Suprapubic skin (tissue), 4 donors: ENCODE data around the gene ALDOC. TPM values are rescaled to one million over a fixed set of nuclear protein-coding genes. Genes with fewer than 3 reads are reported as not detected.
"Not testable (repeated sequence)": the region's sequence is repeated elsewhere in the genome, so short reads cannot be mapped to it uniquely, and the experiment has no call there.

Experiments used
- DNase-seq, 2 donors: peaks; one replicate each; pipeline ENCODE4 v3.0.0-alpha.2; 2019; ENCODE audit warnings: low spot score in 2 of 2
- H3K27ac ChIP-seq: fragments of 200-600 bp; sonication (generic); one replicate; pipeline ENCODE4 v1.5.1; 2019
- H3K27me3 ChIP-seq: fragments of 200-600 bp; sonication (generic); one replicate; pipeline ENCODE4 v1.5.1; 2019
- H3K36me3 ChIP-seq: fragments of 200-600 bp; sonication (generic); one replicate; pipeline ENCODE4 v1.5.1; 2019
- H3K4me1 ChIP-seq: fragments of 200-600 bp; sonication (generic); one replicate; pipeline ENCODE4 v1.5.1; 2019
- H3K4me3 ChIP-seq: fragments of 200-600 bp; sonication (generic); one replicate; pipeline ENCODE4 v1.5.1; 2019; ENCODE audit warnings: mild to moderate bottlenecking
- H3K9me3 ChIP-seq: fragments of 200-600 bp; sonication (generic); one replicate; pipeline ENCODE4 v1.5.1; 2019
- EP300 ChIP-seq: sonication (generic); formaldehyde crosslinking; IDR thresholded peaks from one replicate; pipeline ENCODE4 v1.6.1; 2017; ENCODE audit warnings: antibody characterized with exemption
- POLR2A ChIP-seq, 2 donors: fragments of 450-650 bp; IDR thresholded peaks; one replicate each; pipeline ENCODE4 v1.6.1; 2017; ENCODE audit warnings: antibody characterized with exemption in 2 of 2, mild to moderate bottlenecking in 2 of 2, moderate library complexity in 2 of 2
- POLR2AphosphoS5 ChIP-seq, 3 donors: sonication (generic); formaldehyde crosslinking; IDR thresholded peaks; one replicate each; pipeline ENCODE4 v1.6.1; 2017; ENCODE audit warnings: antibody characterized with exemption in 3 of 3
- WGBS: methylation state at CpG from one replicate; pipeline ENCODE4 v1.1.5; 2018; 5-methylcytosine and 5-hydroxymethylcytosine counted together
- total RNA-seq, 4 donors: library from RNA; depleted of rRNA; stranded (reverse); fragments of >200 nt; gene quantifications; one replicate each; pipeline ENCODE4 v1.1.0, GENCODE V29; 2016
- TF ChIP-seq, protein P1 (sequence below), 2 donors: fragments of 200-600 bp in 1 of 2; fragments of 450-650 bp in 1 of 2; sonication (generic) in 1 of 2; IDR thresholded peaks; one replicate each; pipeline ENCODE4 v1.5.1; 2016 to 2019; ENCODE audit warnings: antibody characterized with exemption in 2 of 2, mild to moderate bottlenecking in 1 of 2, moderate library complexity in 1 of 2

ALDOC gene
- total RNA-seq, 4 donors from 2014 or later = 33.0 to 103 (median 62.6) TPM

DNA sequence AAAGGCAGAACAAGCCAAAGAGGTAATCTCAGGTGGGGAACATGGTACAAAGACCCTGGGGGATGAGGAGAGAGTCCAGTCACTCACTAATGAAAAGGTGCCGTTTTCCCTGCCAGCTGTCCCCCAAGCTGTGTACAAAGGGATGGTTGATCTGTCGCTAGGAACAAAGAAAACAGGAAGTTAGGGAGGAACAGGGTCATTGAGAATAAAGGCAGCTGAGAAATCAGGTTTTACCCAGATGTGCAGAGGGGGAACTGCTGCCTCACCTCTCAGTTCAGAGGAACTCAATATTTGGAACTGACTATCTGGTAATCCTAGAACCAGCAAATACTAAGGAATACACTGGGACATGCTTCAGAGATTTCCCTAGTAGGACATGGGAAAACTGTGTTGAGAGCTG, 35.8 kb upstream of the ALDOC start:
- Histone ChIP-seq H3K27me3 (no peaks in the 10 kb centered on the region), H3K4me3 (no peak overlapping the region), H3K27ac (no peak overlapping the region), H3K9me3 (no peaks in the 10 kb centered on the region), H3K4me1 (peaks cover 6% of the 10 kb centered on the region), H3K36me3 (peaks cover 51% of the 10 kb centered on the region)
- DNase-seq = no peak
- whole genome bisulfite sequencing = 58% methylated on average over 2 of the region's 2 CpGs
- TF ChIP-seq POLR2AphosphoS5 (IDR thresholded peaks at IDR 0.05) (no peak), EP300 (no peak), POLR2A (IDR thresholded peaks at IDR 0.05) (no peak)
- TF ChIP-seq, protein P1, sequence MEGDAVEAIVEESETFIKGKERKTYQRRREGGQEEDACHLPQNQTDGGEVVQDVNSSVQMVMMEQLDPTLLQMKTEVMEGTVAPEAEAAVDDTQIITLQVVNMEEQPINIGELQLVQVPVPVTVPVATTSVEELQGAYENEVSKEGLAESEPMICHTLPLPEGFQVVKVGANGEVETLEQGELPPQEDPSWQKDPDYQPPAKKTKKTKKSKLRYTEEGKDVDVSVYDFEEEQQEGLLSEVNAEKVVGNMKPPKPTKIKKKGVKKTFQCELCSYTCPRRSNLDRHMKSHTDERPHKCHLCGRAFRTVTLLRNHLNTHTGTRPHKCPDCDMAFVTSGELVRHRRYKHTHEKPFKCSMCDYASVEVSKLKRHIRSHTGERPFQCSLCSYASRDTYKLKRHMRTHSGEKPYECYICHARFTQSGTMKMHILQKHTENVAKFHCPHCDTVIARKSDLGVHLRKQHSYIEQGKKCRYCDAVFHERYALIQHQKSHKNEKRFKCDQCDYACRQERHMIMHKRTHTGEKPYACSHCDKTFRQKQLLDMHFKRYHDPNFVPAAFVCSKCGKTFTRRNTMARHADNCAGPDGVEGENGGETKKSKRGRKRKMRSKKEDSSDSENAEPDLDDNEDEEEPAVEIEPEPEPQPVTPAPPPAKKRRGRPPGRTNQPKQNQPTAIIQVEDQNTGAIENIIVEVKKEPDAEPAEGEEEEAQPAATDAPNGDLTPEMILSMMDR (IDR thresholded peaks at IDR 0.05) = no peak

DNA sequence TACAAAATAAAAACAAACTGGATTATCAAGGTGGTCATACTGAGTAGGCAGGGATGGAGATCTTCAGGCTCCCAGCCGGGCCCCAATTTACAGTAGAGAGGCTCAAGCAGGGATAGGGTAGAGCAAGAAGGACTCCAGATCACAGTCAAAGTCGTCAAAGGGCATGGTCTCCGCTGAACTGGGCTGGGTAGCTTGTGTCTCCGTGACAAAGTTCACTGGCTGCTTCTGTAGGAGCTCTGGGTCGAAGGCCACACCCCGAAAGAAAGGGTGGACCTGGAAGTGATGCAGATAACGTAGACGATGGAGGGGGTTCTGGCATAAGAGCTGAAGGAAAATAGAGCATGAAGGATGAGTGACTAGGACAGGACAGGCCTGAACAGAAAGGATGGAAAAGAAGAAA, 33.7 kb upstream of the ALDOC start:
- Histone ChIP-seq H3K4me1 (peaks cover 6% of the 10 kb centered on the region), H3K4me3 (no peak overlapping the region), H3K9me3 (no peaks in the 10 kb centered on the region), H3K27ac (no peak overlapping the region), H3K27me3 (no peaks in the 10 kb centered on the region), H3K36me3 (peaks cover 29% of the 10 kb centered on the region)
- WGBS = 89% methylated on average over 8 of the region's 8 CpGs
- no peak for DNase-seq
- TF ChIP-seq POLR2AphosphoS5 (IDR thresholded peaks at IDR 0.05) = no peak
- TF ChIP-seq EP300 = no peak
- TF ChIP-seq, protein P1 (IDR thresholded peaks at IDR 0.05) = no peak
- no peak for TF ChIP-seq POLR2A (IDR thresholded peaks at IDR 0.05)

GRCh38 chr17:28604031-28604430, 27.3 kb upstream of the ALDOC start:
- H3K4me3 ChIP-seq = not testable (repeated sequence)

DNA sequence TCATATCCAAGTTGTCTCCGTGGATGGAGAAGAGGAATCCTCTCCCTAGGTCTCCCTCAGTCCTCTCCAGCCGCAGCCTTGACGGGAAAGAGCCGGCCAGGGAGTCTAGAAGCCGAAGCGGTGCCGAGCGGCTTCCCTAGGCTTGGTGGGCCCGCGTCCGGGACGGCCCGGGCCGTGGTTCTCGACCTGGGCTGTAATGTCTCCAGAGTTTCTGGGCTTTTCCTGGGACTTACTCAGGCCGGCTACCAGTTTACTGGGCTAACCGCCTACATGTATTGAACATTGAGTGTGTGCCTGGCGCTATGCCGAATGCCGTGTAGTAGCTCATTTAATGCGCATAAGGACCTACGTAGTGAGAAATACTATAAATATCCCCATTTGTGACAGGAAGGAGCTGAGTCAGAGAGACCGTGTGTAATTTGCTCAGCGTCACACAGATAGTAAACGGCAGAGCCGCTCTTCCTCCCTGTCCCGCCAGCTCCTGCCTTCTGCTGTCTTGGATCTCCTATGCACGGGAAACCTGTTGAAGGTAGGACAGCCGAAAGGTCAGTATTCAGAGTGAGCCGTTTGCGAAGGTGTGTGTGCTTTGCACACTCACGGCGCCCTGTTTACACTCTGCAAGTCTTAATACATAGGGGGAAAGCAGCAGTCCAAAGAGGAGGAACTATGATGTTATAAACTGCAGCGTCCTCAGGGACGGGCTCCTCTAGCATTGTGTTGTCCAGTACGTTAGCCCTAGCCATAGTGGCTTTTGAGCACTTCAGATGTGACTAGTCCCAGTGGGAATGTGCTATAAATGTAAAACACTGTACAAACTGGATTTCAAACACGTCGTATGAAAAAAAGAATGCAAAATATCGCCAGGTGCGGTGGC, 22.9 kb upstream of the ALDOC start:
- Histone ChIP-seq H3K4me1 (peaks cover 23% of the 10 kb centered on the region), H3K36me3 (peaks cover 4% of the 10 kb centered on the region), H3K4me3 (peak overlapping the region; percentile 64), H3K27ac (peak overlapping the region; percentile 95), H3K9me3 (no peaks in the 10 kb centered on the region), H3K27me3 (no peaks in the 10 kb centered on the region)
- peak in 1 of 2 donors; percentile 80 for DNase-seq
- WGBS = 4% methylated on average over 29 of the region's 40 CpGs
- TF ChIP-seq POLR2A (IDR thresholded peaks at IDR 0.05) (no peak), EP300 (no peak), POLR2AphosphoS5 (IDR thresholded peaks at IDR 0.05) (no peak)
- TF ChIP-seq, protein P1 (IDR thresholded peaks at IDR 0.05) = no peak

More at GRCh38 chr17:28604031-28604430, 27.3 kb upstream of the ALDOC start:
- not testable (repeated sequence) for H3K9me3 ChIP-seq, H3K36me3 ChIP-seq, H3K27me3 ChIP-seq, H3K27ac ChIP-seq, DNase-seq
- 90% methylated on average over 10 of the region's 31 CpGs for WGBS
- H3K4me1 ChIP-seq = peaks cover 12% of the 10 kb centered on the region

DNA sequence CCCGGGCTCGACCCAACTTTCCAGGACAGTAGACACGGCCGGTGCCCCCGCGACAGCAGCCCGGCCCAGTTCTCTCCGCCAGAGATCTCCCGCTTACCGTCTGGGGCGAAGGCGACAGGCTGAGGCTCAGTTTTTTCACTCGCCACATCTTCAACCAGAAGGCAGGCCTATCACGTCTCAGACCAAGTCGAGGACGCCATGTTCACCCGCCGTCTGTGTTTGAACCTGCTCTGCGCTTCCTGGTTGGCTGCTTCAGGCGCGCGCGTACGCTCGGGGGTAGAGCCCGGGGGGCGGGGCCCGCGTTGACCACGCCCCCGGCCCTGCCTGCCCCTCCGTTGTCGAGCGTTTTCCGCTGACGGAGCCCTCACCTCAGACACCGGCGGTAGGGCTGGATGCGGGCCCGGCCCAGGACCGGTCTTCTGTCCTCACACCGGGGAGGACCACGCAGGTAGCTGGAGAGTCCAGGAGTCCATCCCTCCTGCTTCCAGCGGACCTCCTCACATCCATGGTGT, 22.2 kb upstream of the ALDOC start, which contains the start of gene SPAG5:
Gene SPAG5 (minus strand): TSS at position 227 of the 512 bp plus-strand sequence. CDS start 79 bp downstream, at position 148.
- peak within 1 kb of the TSS; percentile 64 for H3K4me3 ChIP-seq
- H3K4me1 ChIP-seq = peaks cover 23% of the 10 kb centered on the region
- peak; percentile 95 to 96 for DNase-seq
- H3K9me3 ChIP-seq = no peaks in the 10 kb centered on the region
- TF ChIP-seq, protein P1 (IDR thresholded peaks at IDR 0.05) = no peak
- TF ChIP-seq POLR2A (IDR thresholded peaks at IDR 0.05) = peak; percentile 55 to 86
- TF ChIP-seq EP300 = no peak
- peak in 2 of 3 donors; percentile 69 to 75 for TF ChIP-seq POLR2AphosphoS5 (IDR thresholded peaks at IDR 0.05)
- no peaks in the 10 kb centered on the region for H3K36me3 ChIP-seq
- 0% methylated on average over 11 of the region's 44 CpGs for WGBS
- peak within 1 kb of the TSS; percentile 95 for H3K27ac ChIP-seq
- no peaks in the 10 kb centered on the region for H3K27me3 ChIP-seq
